Mesenchymal stem cell (in vitro differentiated cells and primary cell): ENCODE results near the gene RABEP2.

Source experiments
- DNase-seq: peaks from one replicate; pipeline ENCODE4 v3.0.0-alpha.2; 2013
- H2AFZ ChIP-seq: one replicate; pipeline ENCODE4 v1.6.1; 2013; ENCODE audit warnings: low read depth, mild to moderate bottlenecking, control low read depth, inconsistent platforms, low read length, moderate library complexity
- H2AK5ac ChIP-seq: 2 replicates; pipeline ENCODE4 v1.6.1; 2013; ENCODE audit warnings: low read length, moderate library complexity, mild to moderate bottlenecking, inconsistent platforms; ENCODE audit not compliant: severe bottlenecking
- H2BK120ac ChIP-seq: one replicate; pipeline ENCODE4 v1.6.1; 2013; ENCODE audit warnings: low read depth, mild to moderate bottlenecking, inconsistent platforms, low read length, moderate library complexity
- H2BK12ac ChIP-seq, 2 experiments: one replicate each; pipeline ENCODE4 v1.6.1; 2013; ENCODE audit warnings: inconsistent platforms in 2 of 2, low read length in 2 of 2, mild to moderate bottlenecking in 2 of 2, moderate library complexity in 2 of 2, control low read depth in 1 of 2
- H2BK15ac ChIP-seq: one replicate; pipeline ENCODE4 v1.6.1; 2013; ENCODE audit warnings: mild to moderate bottlenecking, low read depth, inconsistent platforms; ENCODE audit not compliant: poor library complexity, severe bottlenecking
- H2BK5ac ChIP-seq: 2 replicates; pipeline ENCODE4 v1.6.1; 2013; ENCODE audit warnings: low read depth, mild to moderate bottlenecking, low read length, control low read depth, inconsistent platforms; ENCODE audit not compliant: poor library complexity, severe bottlenecking
- H3K14ac ChIP-seq, 2 experiments: one replicate each; pipeline ENCODE4 v1.6.1; 2013; ENCODE audit warnings: inconsistent platforms in 2 of 2, low read length in 2 of 2, control low read depth in 1 of 2, mild to moderate bottlenecking in 1 of 2, moderate library complexity in 1 of 2
- H3K18ac ChIP-seq, 2 experiments: one replicate each; pipeline ENCODE4 v1.6.1; 2013; ENCODE audit warnings: inconsistent platforms in 2 of 2, low read length in 2 of 2, control low read depth in 1 of 2, low read depth in 1 of 2, mild to moderate bottlenecking in 1 of 2
- H3K23ac ChIP-seq, 2 experiments: one replicate each; pipeline ENCODE4 v1.6.1; 2013; ENCODE audit warnings: inconsistent platforms in 2 of 2, low read length in 2 of 2, mild to moderate bottlenecking in 2 of 2, moderate library complexity in 2 of 2, control low read depth in 1 of 2
- H3K27ac ChIP-seq: 2 replicates; pipeline ENCODE4 v1.5.1; 2013; ENCODE audit warnings: mild to moderate bottlenecking, moderate library complexity, low read length, control low read depth, inconsistent platforms; ENCODE audit not compliant: poor library complexity, severe bottlenecking
- H3K27me3 ChIP-seq, 2 experiments: 2 replicates each; pipeline versions ENCODE4 v1.6.1 to v1.7.0; 2013; ENCODE audit warnings: low read length in 2 of 2, mild to moderate bottlenecking in 2 of 2, moderate library complexity in 2 of 2, control low read depth in 1 of 2, inconsistent platforms in 1 of 2; ENCODE audit not compliant: control insufficient read depth in 1 of 2, insufficient read depth in 1 of 2
- H3K36me3 ChIP-seq, 2 experiments: 2 replicates each; pipeline versions ENCODE4 v1.6.1 to v1.7.0; 2013; ENCODE audit warnings: low read length in 2 of 2, control low read depth in 1 of 2, inconsistent platforms in 1 of 2, low read depth in 1 of 2, mild to moderate bottlenecking in 1 of 2; ENCODE audit not compliant: insufficient read depth in 2 of 2, control insufficient read depth in 1 of 2
- H3K4ac ChIP-seq, 2 experiments: one replicate each; pipeline ENCODE4 v1.6.1; 2013; ENCODE audit warnings: inconsistent platforms in 2 of 2, low read length in 2 of 2, mild to moderate bottlenecking in 2 of 2, moderate library complexity in 2 of 2, control low read depth in 1 of 2, low read depth in 1 of 2
- H3K4me1 ChIP-seq: 2 replicates; pipeline ENCODE4 v1.6.1; 2013; ENCODE audit warnings: low read depth, low read length, control low read depth; ENCODE audit not compliant: control insufficient read depth, insufficient read depth
- H3K4me2 ChIP-seq: 2 replicates; pipeline ENCODE4 v1.6.1; 2013; ENCODE audit warnings: low read length, mild to moderate bottlenecking, inconsistent platforms; ENCODE audit not compliant: poor library complexity, severe bottlenecking
- H3K4me3 ChIP-seq, 2 experiments: 2 replicates each; pipeline versions ENCODE4 v1.5.1 to v1.7.0; 2013; ENCODE audit warnings: low read length in 2 of 2, mild to moderate bottlenecking in 2 of 2, control low read depth in 1 of 2, low read depth in 1 of 2; ENCODE audit not compliant: insufficient read depth in 1 of 2
- H3K79me1 ChIP-seq: replicated peaks from 2 replicates; pipeline ENCODE4 v1.6.1; 2013; ENCODE audit warnings: mild to moderate bottlenecking, control low read depth, low read length, inconsistent platforms; ENCODE audit not compliant: poor library complexity, severe bottlenecking
- H3K9ac ChIP-seq: 2 replicates; pipeline ENCODE4 v1.7.0; 2013; ENCODE audit warnings: mild to moderate bottlenecking, low read length, moderate library complexity
- H3K9me3 ChIP-seq: 2 replicates; pipeline ENCODE4 v1.7.0; 2013; ENCODE audit warnings: mild to moderate bottlenecking, low read length; ENCODE audit not compliant: control insufficient read depth
- H4K8ac ChIP-seq: one replicate; pipeline ENCODE4 v1.6.1; 2013; ENCODE audit warnings: inconsistent platforms, mild to moderate bottlenecking, low read length, moderate library complexity
- H4K91ac ChIP-seq: one replicate; pipeline ENCODE4 v1.6.1; 2013; ENCODE audit warnings: mild to moderate bottlenecking, low read length, inconsistent platforms
- WGBS: methylation state at CpG from one replicate; pipeline ENCODE4 v1.1.7; 2013; ENCODE audit warnings: mixed read lengths; 5-methylcytosine and 5-hydroxymethylcytosine counted together

RABEP2 gene

GRCh38 chr16:28879261-28879840, 45.7 kb downstream of the RABEP2 start:
- Histone ChIP-seq H3K4me3 (peak overlapping the region; percentile 54 to 82), H3K27ac (no peak overlapping the region), H2BK12ac (no peak overlapping the region), H2BK15ac (peak overlapping the region; percentile 45), H3K36me3 (peaks cover 2 to 30% of the 10 kb centered on the region in 2 experiments), H3K4me2 (peak overlapping the region; percentile 93), H3K27me3 (peaks cover 4 to 33% of the 10 kb centered on the region in 2 experiments), H2BK120ac (no peak overlapping the region), H2BK5ac (no peak overlapping the region), H4K8ac (peak overlapping the region; percentile 62), H3K9me3 (no peaks in the 10 kb centered on the region), H3K4ac (peak overlapping the region; percentile 51 to 69), H2AK5ac (no peak overlapping the region), H2AFZ (peak overlapping the region; percentile 83), H4K91ac (peak overlapping the region; percentile 31), H3K79me1 (peaks cover 19% of the 10 kb centered on the region), H3K18ac (peak overlapping the region in 1 of 2 experiments; percentile 6), H3K23ac (no peak overlapping the region), H3K9ac (peak overlapping the region; percentile 83), H3K14ac (no peak overlapping the region), H3K4me1 (peaks cover 24% of the 10 kb centered on the region)
- 7% methylated on average over 14 of the region's 27 CpGs for WGBS
- DNase-seq = no peak

DNA sequence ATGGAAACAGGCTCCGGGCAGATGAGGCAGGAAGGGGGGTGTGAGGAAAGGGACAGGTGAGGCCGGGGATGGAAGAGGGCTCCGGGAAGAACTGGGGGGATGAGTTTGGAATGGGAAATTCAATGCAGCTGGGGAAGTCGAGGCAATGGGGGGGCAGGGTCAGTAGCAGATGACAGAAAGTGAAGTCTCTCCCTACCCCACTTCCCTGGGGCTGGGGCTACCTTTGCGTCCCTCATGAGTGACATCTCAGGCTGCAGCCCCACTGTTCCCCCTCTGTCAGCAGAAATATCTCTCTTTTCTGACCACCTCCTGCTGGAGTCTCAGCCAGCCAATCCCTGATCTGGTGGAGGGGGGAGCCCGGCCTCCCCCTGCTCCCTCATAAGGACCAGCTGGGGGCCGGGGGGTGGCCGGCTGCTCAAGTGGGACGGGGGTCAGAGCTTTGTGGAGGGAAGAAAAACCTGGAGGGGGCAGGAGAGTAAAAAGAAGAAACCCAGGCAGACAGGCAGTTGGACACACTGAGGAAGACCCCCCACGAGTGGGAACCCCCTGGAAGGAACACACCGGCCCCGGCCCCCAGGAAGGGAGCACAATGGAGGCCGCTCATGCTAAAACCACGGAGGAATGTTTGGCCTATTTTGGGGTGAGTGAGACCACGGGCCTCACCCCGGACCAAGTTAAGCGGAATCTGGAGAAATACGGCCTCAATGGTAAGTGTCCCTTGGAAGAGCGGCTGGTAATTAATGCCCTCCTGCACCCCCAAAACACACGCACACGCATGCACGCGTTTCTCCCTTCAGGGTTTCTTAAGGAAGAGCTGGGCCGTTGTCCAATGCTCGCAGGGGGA, 46.7 kb downstream of the RABEP2 start, which contains the start of gene ATP2A1:
Gene ATP2A1, plus strand, starts transcription at position 406 of the 844 bp plus-strand sequence. Its CDS starts 184 bp downstream, at position 590.
- Histone ChIP-seq H3K4me2 (peak within 1 kb of the TSS; percentile 93), H2AK5ac (no peak within 1 kb of the TSS), H4K91ac (no peak within 1 kb of the TSS), H3K18ac (no peak within 1 kb of the TSS), H3K4me1 (peaks cover 24% of the 10 kb centered on the region), H3K9ac (peak within 1 kb of the TSS; percentile 83), H3K14ac (no peak within 1 kb of the TSS), H2BK12ac (no peak within 1 kb of the TSS), H3K4ac (peak within 1 kb of the TSS in 1 of 2 experiments; percentile 51), H3K23ac (no peak within 1 kb of the TSS), H2AFZ (peak within 1 kb of the TSS; percentile 39), H2BK5ac (no peak within 1 kb of the TSS), H4K8ac (peak within 1 kb of the TSS; percentile 62), H3K9me3 (no peaks in the 10 kb centered on the region), H3K27me3 (peaks cover 4 to 23% of the 10 kb centered on the region in 2 experiments), H3K36me3 (peaks cover 10 to 40% of the 10 kb centered on the region in 2 experiments), H2BK15ac (peak within 1 kb of the TSS; percentile 45), H3K4me3 (peak within 1 kb of the TSS in 1 of 2 experiments; percentile 82), H2BK120ac (no peak within 1 kb of the TSS), H3K27ac (no peak within 1 kb of the TSS), H3K79me1 (peaks cover 19% of the 10 kb centered on the region)
- DNase-seq = no peak
- 92% methylated on average over 23 of the region's 25 CpGs for WGBS

- 92% methylated on average over 2 of the region's 2 CpGs for WGBS
- peaks cover 25% of the 10 kb centered on the region for H3K79me1 ChIP-seq
- H3K9me3 ChIP-seq = no peaks in the 10 kb centered on the region
- H3K4me1 ChIP-seq = peaks cover 26% of the 10 kb centered on the region
- no peak overlapping the region for H3K23ac ChIP-seq
- no peak overlapping the region for H2AK5ac ChIP-seq
- no peak overlapping the region for H4K8ac ChIP-seq
- no peak overlapping the region for H3K4me2 ChIP-seq
- no peak overlapping the region for H2BK120ac ChIP-seq
- H4K91ac ChIP-seq = no peak overlapping the region
- H2BK12ac ChIP-seq = no peak overlapping the region
- no peak for DNase-seq
- H3K18ac ChIP-seq = no peak overlapping the region
- H2AFZ ChIP-seq = no peak overlapping the region
- H2BK15ac ChIP-seq = no peak overlapping the region
- H3K36me3 ChIP-seq = peaks cover 15 to 45% of the 10 kb centered on the region in 2 experiments
- H3K14ac ChIP-seq = no peak overlapping the region
- no peak overlapping the region for H3K27ac ChIP-seq
- no peak overlapping the region for H3K9ac ChIP-seq
- H3K4ac ChIP-seq = no peak overlapping the region
- peaks cover 4 to 16% of the 10 kb centered on the region in 2 experiments for H3K27me3 ChIP-seq
- no peak overlapping the region for H2BK5ac ChIP-seq
- H3K4me3 ChIP-seq = no peak overlapping the region
These were observed 47.4 kb downstream of the RABEP2 start for GRCh38 chr16:28877655-28878000.

- no peak overlapping the region for H2AFZ ChIP-seq
- no peak overlapping the region for H2AK5ac ChIP-seq
- no peak overlapping the region for H3K14ac ChIP-seq
- H2BK15ac ChIP-seq = no peak overlapping the region
- H2BK12ac ChIP-seq = no peak overlapping the region
- H3K4me2 ChIP-seq = no peak overlapping the region
- H3K4me1 ChIP-seq = peaks cover 26% of the 10 kb centered on the region
- H2BK5ac ChIP-seq = no peak overlapping the region
- no peak overlapping the region for H4K91ac ChIP-seq
- H4K8ac ChIP-seq = no peak overlapping the region
- no peak overlapping the region for H3K23ac ChIP-seq
- H3K79me1 ChIP-seq = peaks cover 29% of the 10 kb centered on the region
- 62% methylated on average over 10 of the region's 12 CpGs for WGBS
- H3K4ac ChIP-seq = no peak overlapping the region
- H2BK120ac ChIP-seq = no peak overlapping the region
- peaks cover 21 to 49% of the 10 kb centered on the region in 2 experiments for H3K36me3 ChIP-seq
- peaks cover 4 to 11% of the 10 kb centered on the region in 2 experiments for H3K27me3 ChIP-seq
- H3K27ac ChIP-seq = no peak overlapping the region
- no peak overlapping the region for H3K18ac ChIP-seq
- peak overlapping the region; percentile 18 for H3K9ac ChIP-seq
- no peaks in the 10 kb centered on the region for H3K9me3 ChIP-seq
- no peak overlapping the region for H3K4me3 ChIP-seq
- DNase-seq = no peak
These were observed 47.9 kb downstream of the RABEP2 start for GRCh38 chr16:28876973-28877654.
